ENCODE results near the gene HRH1. TPM values are rescaled to one million over a fixed set of nuclear protein-coding genes. Genes with fewer than 3 reads are reported as not detected.
A peak's percentile ranks its signal among the peaks of the same experiment; 100 is the strongest.
"Not testable (repeated sequence)": the region's sequence is repeated elsewhere in the genome, so short reads cannot be mapped to it uniquely, and the experiment has no call there.

Gene HRH1
- total RNA-seq, 1 experiment from 2014 or later, result 7.0 TPM

DNA sequence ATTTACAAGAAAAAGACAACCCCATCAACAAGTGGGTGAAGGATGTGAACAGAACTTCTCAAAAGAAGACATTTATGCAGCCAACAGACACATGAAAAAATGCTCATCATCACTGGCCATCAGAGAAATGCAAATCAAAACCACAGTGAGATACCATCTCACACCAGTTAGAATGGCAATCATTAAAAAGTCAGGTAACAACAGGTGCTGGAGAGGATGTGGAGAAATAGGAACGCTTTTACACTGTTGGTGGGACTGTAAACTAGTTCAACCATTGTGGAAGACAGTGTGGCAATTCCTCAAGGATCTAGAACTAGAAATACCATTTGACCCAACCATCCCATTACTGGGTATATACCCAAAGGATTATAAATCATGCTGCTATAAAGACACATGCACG is 41.0 kb upstream of the HRH1 start:
- H3K27me3 ChIP-seq (ENCODE audit: insufficient read depth, low read length); H3K9me3 ChIP-seq (ENCODE audit: control insufficient read depth in 1 of 2, insufficient read depth in 1 of 2, low read depth in 1 of 2, low read length in 2 of 2); H3K4me3 ChIP-seq (replicated peaks in 1 of 2; ENCODE audit: low read depth in 1 of 2, low read length in 2 of 2); BruUV-seq (replicated peaks); RAD21 ChIA-PET (ENCODE audit: low non-redundant PET in 1 of 2, low total read pairs in 2 of 2, uncharacterized antibody in 2 of 2, unreplicated experiment in 2 of 2); H2AFZ ChIP-seq (ENCODE audit: low read depth, low read length, poor library complexity, severe bottlenecking); H3K79me2 ChIP-seq (ENCODE audit: insufficient read depth, low read length); intact Hi-C loops (cut with micrococcal nuclease); DNase-seq (ENCODE audit: low read depth, low spot score); H3K4me2 ChIP-seq (ENCODE audit: low read length); H3K9ac ChIP-seq (ENCODE audit: low read length); H4K20me1 ChIP-seq (ENCODE audit: insufficient read depth); H3K36me3 ChIP-seq (ENCODE audit: control insufficient read depth in 1 of 2, insufficient read depth in 2 of 2, low read length in 2 of 2); H3K9me2 ChIP-seq (ENCODE audit: insufficient read depth); CTCF ChIA-PET; H3K27ac ChIP-seq (ENCODE audit: low read depth, low read length); ATAC-seq; POLR2A ChIA-PET: not testable (repeated sequence)
- peaks cover 0 to 16% of the 10 kb centered on the region in 2 experiments; a peak in 2 of 4 replicates for H3K4me1 ChIP-seq (ENCODE audit: control insufficient read depth in 1 of 2, insufficient read depth in 2 of 2, low read length in 2 of 2)

DNA sequence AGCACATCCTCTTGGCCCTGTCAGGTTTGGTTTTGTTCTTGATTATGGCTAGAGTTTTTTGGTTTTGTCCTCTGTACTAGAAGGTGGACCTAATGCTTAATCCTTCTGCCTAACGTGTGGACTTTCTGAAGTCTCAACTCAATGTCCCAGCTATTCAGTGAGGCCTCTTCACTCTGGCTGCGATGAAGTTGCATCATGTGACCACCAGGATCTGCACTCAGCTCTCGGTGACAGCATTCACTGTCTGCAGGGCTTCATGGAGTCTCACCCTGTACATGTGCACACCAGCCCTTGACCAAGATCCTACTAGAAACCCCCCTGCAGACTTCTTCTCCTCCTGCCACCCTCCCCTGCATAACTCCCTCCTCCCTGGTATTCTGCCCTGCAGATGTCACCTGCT is 38.7 kb upstream of the HRH1 start:
- no TSS peak for BruUV-seq (replicated peaks)
- RAD21 ChIA-PET (ENCODE audit: low non-redundant PET in 1 of 2, low total read pairs in 2 of 2, uncharacterized antibody in 2 of 2, unreplicated experiment in 2 of 2), result no interaction called here
- POLR2A ChIA-PET, result interaction anchor here (0.9 kb wide), 1 partner anchor 19 kb away, joined by 4 read pairs; no protein-coding TSS in a partner anchor

More for the DNA sequence above, 38.7 kb upstream of the HRH1 start:
- Histone ChIP-seq H3K9me3 (ENCODE audit: control insufficient read depth in 1 of 2, insufficient read depth in 1 of 2, low read depth in 1 of 2, low read length in 2 of 2) (no peaks in the 10 kb centered on the region), H3K79me2 (ENCODE audit: insufficient read depth, low read length) (no peaks in the 10 kb centered on the region), H3K27me3 (ENCODE audit: insufficient read depth, low read length) (no peaks in the 10 kb centered on the region), H3K9ac (ENCODE audit: low read length) (no peak overlapping the region), H3K27ac (ENCODE audit: low read depth, low read length) (no peak overlapping the region), H3K4me3 (replicated peaks in 1 of 2; ENCODE audit: low read depth in 1 of 2, low read length in 2 of 2) (no peak overlapping the region), H3K9me2 (ENCODE audit: insufficient read depth) (no peaks in the 10 kb centered on the region), H3K36me3 (ENCODE audit: control insufficient read depth in 1 of 2, insufficient read depth in 2 of 2, low read length in 2 of 2) (no peaks in the 10 kb centered on the region), H4K20me1 (ENCODE audit: insufficient read depth) (no peaks in the 10 kb centered on the region), H2AFZ (ENCODE audit: low read depth, low read length, poor library complexity, severe bottlenecking) (peak overlapping the region; percentile 10), H3K4me1 (ENCODE audit: control insufficient read depth in 1 of 2, insufficient read depth in 2 of 2, low read length in 2 of 2) (peaks cover 0 to 19% of the 10 kb centered on the region in 2 experiments; a peak in 2 of 4 replicates), H3K4me2 (ENCODE audit: low read length) (no peak overlapping the region)
- DNase-seq (ENCODE audit: low read depth, low spot score) (no peak), ATAC-seq (peak; percentile 52; the same call in 1 of the 2 replicates)
- CTCF ChIA-PET, result no interaction called here
- intact Hi-C loops (cut with micrococcal nuclease), result no loop called here
- no peak for TF ChIP-seq JUND (IDR thresholded peaks at IDR 0.05)
- no peak for TF ChIP-seq YY1 (IDR thresholded peaks at IDR 0.05; ENCODE audit: extremely low read depth, insufficient replicate concordance, low read depth, low read length)
- no peak for TF ChIP-seq RAD21 (IDR thresholded peaks at IDR 0.05; ENCODE audit: low read depth)
- TF ChIP-seq CEBPB (IDR thresholded peaks at IDR 0.05; ENCODE audit: low read depth), result no peak
- TF ChIP-seq, protein P1, sequence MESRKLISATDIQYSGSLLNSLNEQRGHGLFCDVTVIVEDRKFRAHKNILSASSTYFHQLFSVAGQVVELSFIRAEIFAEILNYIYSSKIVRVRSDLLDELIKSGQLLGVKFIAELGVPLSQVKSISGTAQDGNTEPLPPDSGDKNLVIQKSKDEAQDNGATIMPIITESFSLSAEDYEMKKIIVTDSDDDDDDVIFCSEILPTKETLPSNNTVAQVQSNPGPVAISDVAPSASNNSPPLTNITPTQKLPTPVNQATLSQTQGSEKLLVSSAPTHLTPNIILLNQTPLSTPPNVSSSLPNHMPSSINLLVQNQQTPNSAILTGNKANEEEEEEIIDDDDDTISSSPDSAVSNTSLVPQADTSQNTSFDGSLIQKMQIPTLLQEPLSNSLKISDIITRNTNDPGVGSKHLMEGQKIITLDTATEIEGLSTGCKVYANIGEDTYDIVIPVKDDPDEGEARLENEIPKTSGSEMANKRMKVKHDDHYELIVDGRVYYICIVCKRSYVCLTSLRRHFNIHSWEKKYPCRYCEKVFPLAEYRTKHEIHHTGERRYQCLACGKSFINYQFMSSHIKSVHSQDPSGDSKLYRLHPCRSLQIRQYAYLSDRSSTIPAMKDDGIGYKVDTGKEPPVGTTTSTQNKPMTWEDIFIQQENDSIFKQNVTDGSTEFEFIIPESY (IDR thresholded peaks at IDR 0.05; ENCODE audit: extremely low read depth, insufficient replicate concordance, low read length), result no peak
- TF ChIP-seq SIN3A (IDR thresholded peaks at IDR 0.05; ENCODE audit: low read depth), result no peak
- no peak for TF ChIP-seq EZH2phosphoT487 (IDR thresholded peaks at IDR 0.05; ENCODE audit: borderline replicate concordance)
- TF ChIP-seq SP1 (IDR thresholded peaks at IDR 0.05; ENCODE audit: low read depth), result no peak
- TF ChIP-seq FOSL1 (IDR thresholded peaks at IDR 0.05; ENCODE audit: low read depth), result no peak
- no peak for TF ChIP-seq ZNF274 (IDR thresholded peaks at IDR 0.05; ENCODE audit: low read depth, low read length)
- TF ChIP-seq TCF7L2 (IDR thresholded peaks at IDR 0.05; ENCODE audit: borderline replicate concordance, extremely low read depth, insufficient read depth, insufficient read length), result no peak
- TF ChIP-seq CBX3 (IDR thresholded peaks at IDR 0.05; ENCODE audit: low read depth), result no peak
- no peak for TF ChIP-seq ZFX (IDR thresholded peaks at IDR 0.05)
- TF ChIP-seq SRF (IDR thresholded peaks at IDR 0.05; ENCODE audit: low read depth), result no peak
- TF ChIP-seq ELF1 (IDR thresholded peaks at IDR 0.05; ENCODE audit: borderline replicate concordance, low read depth), result no peak
- no peak for TF ChIP-seq POLR2AphosphoS5 (IDR thresholded peaks at IDR 0.05; ENCODE audit: low read depth, low read length)
- TF ChIP-seq EZH2 (IDR thresholded peaks at IDR 0.05), result no peak
- TF ChIP-seq, protein P2, sequence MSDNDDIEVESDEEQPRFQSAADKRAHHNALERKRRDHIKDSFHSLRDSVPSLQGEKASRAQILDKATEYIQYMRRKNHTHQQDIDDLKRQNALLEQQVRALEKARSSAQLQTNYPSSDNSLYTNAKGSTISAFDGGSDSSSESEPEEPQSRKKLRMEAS (IDR thresholded peaks at IDR 0.05), result no peak
- TF ChIP-seq, protein P3, sequence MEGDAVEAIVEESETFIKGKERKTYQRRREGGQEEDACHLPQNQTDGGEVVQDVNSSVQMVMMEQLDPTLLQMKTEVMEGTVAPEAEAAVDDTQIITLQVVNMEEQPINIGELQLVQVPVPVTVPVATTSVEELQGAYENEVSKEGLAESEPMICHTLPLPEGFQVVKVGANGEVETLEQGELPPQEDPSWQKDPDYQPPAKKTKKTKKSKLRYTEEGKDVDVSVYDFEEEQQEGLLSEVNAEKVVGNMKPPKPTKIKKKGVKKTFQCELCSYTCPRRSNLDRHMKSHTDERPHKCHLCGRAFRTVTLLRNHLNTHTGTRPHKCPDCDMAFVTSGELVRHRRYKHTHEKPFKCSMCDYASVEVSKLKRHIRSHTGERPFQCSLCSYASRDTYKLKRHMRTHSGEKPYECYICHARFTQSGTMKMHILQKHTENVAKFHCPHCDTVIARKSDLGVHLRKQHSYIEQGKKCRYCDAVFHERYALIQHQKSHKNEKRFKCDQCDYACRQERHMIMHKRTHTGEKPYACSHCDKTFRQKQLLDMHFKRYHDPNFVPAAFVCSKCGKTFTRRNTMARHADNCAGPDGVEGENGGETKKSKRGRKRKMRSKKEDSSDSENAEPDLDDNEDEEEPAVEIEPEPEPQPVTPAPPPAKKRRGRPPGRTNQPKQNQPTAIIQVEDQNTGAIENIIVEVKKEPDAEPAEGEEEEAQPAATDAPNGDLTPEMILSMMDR (IDR thresholded peaks at IDR 0.05 in 2 of 3, conservative IDR thresholded peaks at IDR 0.05 in 1 of 3; ENCODE audit: borderline replicate concordance in 1 of 3, insufficient read depth in 1 of 3, low read depth in 2 of 3, low read length in 2 of 3), result no peak
- TF ChIP-seq POLR2A (IDR thresholded peaks at IDR 0.05; ENCODE audit: borderline replicate concordance, extremely low read depth, insufficient read depth, insufficient read length), result no peak

Measured in HCT116 (cell line).